Measurements from ENCODE around the gene CEND1.

GRCh38 chr11:760236-760635, 29.7 kb downstream of the CEND1 start:
- TF ChIP-seq ZIK1 (CRISPR knock-in tag; IDR thresholded peaks at IDR 0.05; ENCODE audit: borderline replicate concordance, low read depth), result no peak
- no peak for TF ChIP-seq FOXM1 (CRISPR knock-in tag; IDR thresholded peaks at IDR 0.05)
- TF ChIP-seq TCF12 (IDR thresholded peaks at IDR 0.05), result no peak
- no peak for TF ChIP-seq TCF12 (CRISPR knock-in tag; IDR thresholded peaks at IDR 0.05)
- TF ChIP-seq MYC (CRISPR knock-in tag; IDR thresholded peaks at IDR 0.05; ENCODE audit: borderline replicate concordance), result no peak
- no peak for TF ChIP-seq JDP2 (CRISPR knock-in tag; IDR thresholded peaks at IDR 0.05; ENCODE audit: borderline replicate concordance)
- TF ChIP-seq NONO (IDR thresholded peaks at IDR 0.05), result no peak
- TF ChIP-seq NONO (CRISPR knock-in tag; conservative IDR thresholded peaks at IDR 0.05), result no peak
- TF ChIP-seq NFE2L2 (IDR thresholded peaks at IDR 0.05; ENCODE audit: low read length), result no peak
- no peak for TF ChIP-seq ZBED4 (CRISPR knock-in tag; IDR thresholded peaks at IDR 0.05; ENCODE audit: borderline replicate concordance)

Measured in HepG2 (cell line).